Measurements from ENCODE around the gene SLF1.

Gene SLF1

DNA sequence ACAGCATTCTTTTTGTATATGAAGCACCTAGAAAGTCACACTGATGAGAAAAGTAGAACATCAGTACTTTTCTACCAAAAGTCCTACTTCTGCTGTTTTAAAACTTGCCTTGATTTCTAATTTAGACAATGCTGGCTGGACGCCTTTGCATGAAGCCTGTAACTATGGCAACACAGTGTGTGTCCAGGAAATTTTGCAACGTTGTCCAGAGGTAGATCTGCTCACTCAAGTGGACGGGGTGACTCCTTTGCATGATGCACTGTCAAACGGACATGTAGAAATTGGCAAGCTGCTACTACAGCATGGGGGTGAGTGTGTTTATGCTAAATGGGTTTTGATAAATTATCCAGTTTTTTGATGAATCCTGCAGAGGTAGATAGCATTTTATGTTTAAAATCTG is 73.5 kb downstream of the SLF1 start:
- TF ChIP-seq, protein P1, sequence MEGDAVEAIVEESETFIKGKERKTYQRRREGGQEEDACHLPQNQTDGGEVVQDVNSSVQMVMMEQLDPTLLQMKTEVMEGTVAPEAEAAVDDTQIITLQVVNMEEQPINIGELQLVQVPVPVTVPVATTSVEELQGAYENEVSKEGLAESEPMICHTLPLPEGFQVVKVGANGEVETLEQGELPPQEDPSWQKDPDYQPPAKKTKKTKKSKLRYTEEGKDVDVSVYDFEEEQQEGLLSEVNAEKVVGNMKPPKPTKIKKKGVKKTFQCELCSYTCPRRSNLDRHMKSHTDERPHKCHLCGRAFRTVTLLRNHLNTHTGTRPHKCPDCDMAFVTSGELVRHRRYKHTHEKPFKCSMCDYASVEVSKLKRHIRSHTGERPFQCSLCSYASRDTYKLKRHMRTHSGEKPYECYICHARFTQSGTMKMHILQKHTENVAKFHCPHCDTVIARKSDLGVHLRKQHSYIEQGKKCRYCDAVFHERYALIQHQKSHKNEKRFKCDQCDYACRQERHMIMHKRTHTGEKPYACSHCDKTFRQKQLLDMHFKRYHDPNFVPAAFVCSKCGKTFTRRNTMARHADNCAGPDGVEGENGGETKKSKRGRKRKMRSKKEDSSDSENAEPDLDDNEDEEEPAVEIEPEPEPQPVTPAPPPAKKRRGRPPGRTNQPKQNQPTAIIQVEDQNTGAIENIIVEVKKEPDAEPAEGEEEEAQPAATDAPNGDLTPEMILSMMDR (IDR thresholded peaks at IDR 0.05; ENCODE audit: low read depth, low read length, missing control alignments): no peak
- H3K4me3 ChIP-seq (ENCODE audit: low read depth, low read length): no peak overlapping the region
- peak; percentile 81 for DNase-seq (ENCODE audit: low read depth)
- in situ Hi-C loops (cut with HindIII; ENCODE audit: low sequenced_read_pairs): no loop called here

GRCh38 chr5:94692581-94692980 is 74.1 kb downstream of the SLF1 start:
- TF ChIP-seq, protein P1 (IDR thresholded peaks at IDR 0.05; ENCODE audit: low read depth, low read length, missing control alignments): no peak
- in situ Hi-C loops (cut with HindIII; ENCODE audit: low sequenced_read_pairs): no loop called here
- no peak for DNase-seq (ENCODE audit: low read depth)
- no peak overlapping the region for H3K4me3 ChIP-seq (ENCODE audit: low read depth, low read length)

GRCh38 chr5:94693043-94693822 is 74.8 kb downstream of the SLF1 start:
- no peak overlapping the region for H3K4me3 ChIP-seq (ENCODE audit: low read depth, low read length)
- TF ChIP-seq, protein P1 (IDR thresholded peaks at IDR 0.05; ENCODE audit: low read depth, low read length, missing control alignments): no peak
- no peak for DNase-seq (ENCODE audit: low read depth)
- in situ Hi-C loops (cut with HindIII; ENCODE audit: low sequenced_read_pairs): no loop called here

- in situ Hi-C loops (cut with HindIII; ENCODE audit: low sequenced_read_pairs): no loop called here
Observed at GRCh38 chr5:94693845-94694370, 75.4 kb downstream of the SLF1 start.

GRCh38 chr5:94694671-94695070 is 76.2 kb downstream of the SLF1 start:
- TF ChIP-seq, protein P1 (IDR thresholded peaks at IDR 0.05; ENCODE audit: low read depth, low read length, missing control alignments): no peak
- in situ Hi-C loops (cut with HindIII; ENCODE audit: low sequenced_read_pairs): no loop called here
- DNase-seq (ENCODE audit: low read depth): no peak
- H3K4me3 ChIP-seq (ENCODE audit: low read depth, low read length): no peak overlapping the region

More at GRCh38 chr5:94693845-94694370, 75.4 kb downstream of the SLF1 start:
- DNase-seq (ENCODE audit: low read depth): no peak
- TF ChIP-seq, protein P1 (IDR thresholded peaks at IDR 0.05; ENCODE audit: low read depth, low read length, missing control alignments): no peak
- H3K4me3 ChIP-seq (ENCODE audit: low read depth, low read length): no peak overlapping the region

- H3K4me3 ChIP-seq (ENCODE audit: low read depth, low read length): no peak overlapping the region
- in situ Hi-C loops (cut with HindIII; ENCODE audit: low sequenced_read_pairs): no loop called here
- TF ChIP-seq, protein P1 (IDR thresholded peaks at IDR 0.05; ENCODE audit: low read depth, low read length, missing control alignments): no peak
- DNase-seq (ENCODE audit: low read depth): no peak
Observed at GRCh38 chr5:94698197-94698596, 79.7 kb downstream of the SLF1 start.

All from astrocyte of the cerebellum (primary cell).